MG63 (cell line): ENCODE data around the gene C2orf15. TPM values are rescaled to one million over a fixed set of nuclear protein-coding genes. Genes with fewer than 3 reads are reported as not detected.
A peak's percentile ranks its signal among the peaks of the same experiment; 100 is the strongest.
"Not testable (repeated sequence)": the region's sequence is repeated elsewhere in the genome, so short reads cannot be mapped to it uniquely, and the experiment has no call there.

ENCODE experiments used
- DNase-seq: peaks from one replicate; pipeline ENCODE4 v3.0.0-alpha.2; 2020
- H3K27me3 ChIP-seq: fragments of 250-450 bp; sonication (Bioruptor Pico); 2 replicates; pipeline ENCODE4 v1.5.1; 2020; ENCODE audit warnings: mild to moderate bottlenecking, moderate library complexity
- H3K36me3 ChIP-seq: fragments of 250-450 bp; sonication (Bioruptor Pico); 2 replicates; pipeline ENCODE4 v1.5.1; 2020; ENCODE audit warnings: mild to moderate bottlenecking, moderate library complexity
- H3K4me3 ChIP-seq: fragments of 250-450 bp; sonication (Bioruptor Pico); 2 replicates; pipeline ENCODE4 v1.5.1; 2020; ENCODE audit warnings: mild to moderate bottlenecking, moderate library complexity
- H3K9me3 ChIP-seq: fragments of 250-450 bp; sonication (Bioruptor Pico); 2 replicates; pipeline ENCODE4 v1.5.1; 2020; ENCODE audit warnings: mild to moderate bottlenecking, moderate library complexity
- total RNA-seq: library from RNA; depleted of rRNA; stranded (reverse); fragments of >200 nt; shearing (Covaris generic); gene quantifications from 2 replicates; pipeline ENCODE4 v1.2.3, GENCODE V29; 2014; ENCODE audit warnings: low replicate concordance; rRNA removed

C2orf15 gene
- total RNA-seq = not detected in 2 replicates

DNA sequence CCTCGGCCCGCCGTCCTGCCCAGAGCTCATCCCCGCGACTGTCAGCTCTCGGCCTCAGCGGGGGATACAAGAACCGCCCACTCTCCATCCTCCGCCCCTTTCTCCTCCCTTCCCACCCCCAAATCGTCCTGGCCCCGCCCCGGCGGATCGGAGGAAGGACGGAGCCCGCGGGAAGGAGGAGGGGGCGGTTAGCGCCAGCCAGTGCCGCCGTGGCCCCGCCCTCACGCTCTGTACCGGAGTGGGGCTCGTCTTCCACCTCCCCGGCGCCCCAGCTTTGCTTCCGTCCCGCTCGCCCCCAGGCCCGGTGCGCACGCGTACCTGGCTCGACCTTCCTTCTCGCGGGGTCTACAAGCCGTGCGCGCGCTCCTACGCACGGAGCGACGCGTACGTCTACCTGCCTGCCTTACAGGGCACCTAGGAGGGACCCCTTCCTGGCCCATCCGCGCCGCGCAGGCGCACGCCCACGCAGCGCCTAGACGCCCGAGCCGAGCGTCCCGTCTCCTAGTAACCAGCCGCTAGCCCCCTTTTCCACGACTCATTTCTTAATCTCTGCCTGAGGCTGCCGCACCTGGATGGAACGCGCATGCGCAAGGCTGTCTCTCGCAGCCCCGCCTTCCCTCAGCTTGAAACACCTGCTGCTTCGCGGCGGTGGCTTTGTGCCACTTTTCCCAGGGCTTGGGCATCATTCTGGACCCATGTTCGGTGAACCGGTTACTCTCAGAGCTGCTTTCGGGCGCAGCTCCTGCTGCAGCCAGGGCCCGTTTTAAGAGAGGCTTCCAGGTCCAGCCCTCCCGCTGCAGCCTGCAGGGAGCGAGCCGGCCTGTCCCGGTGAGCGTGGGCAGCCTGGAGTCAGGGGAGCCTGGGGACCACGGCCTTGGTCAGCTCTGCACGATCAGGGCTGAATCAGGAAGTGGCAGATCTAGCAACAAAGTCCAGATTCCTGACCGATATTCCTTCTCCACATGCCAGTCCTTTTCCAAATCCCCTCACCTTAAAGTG, at the start of gene C2orf15:
TSS of gene C2orf15 (plus strand) at position 598 of the 999 bp plus-strand sequence. CDS start 8,852 bp downstream, outside the sequence.
- Histone ChIP-seq H3K4me3 (peak within 1 kb of the TSS; percentile 66), H3K36me3 (no peaks in the 10 kb centered on the region), H3K9me3 (no peaks in the 10 kb centered on the region), H3K27me3 (peaks cover 17% of the 10 kb centered on the region)
- DNase-seq = peak; percentile 77

DNA sequence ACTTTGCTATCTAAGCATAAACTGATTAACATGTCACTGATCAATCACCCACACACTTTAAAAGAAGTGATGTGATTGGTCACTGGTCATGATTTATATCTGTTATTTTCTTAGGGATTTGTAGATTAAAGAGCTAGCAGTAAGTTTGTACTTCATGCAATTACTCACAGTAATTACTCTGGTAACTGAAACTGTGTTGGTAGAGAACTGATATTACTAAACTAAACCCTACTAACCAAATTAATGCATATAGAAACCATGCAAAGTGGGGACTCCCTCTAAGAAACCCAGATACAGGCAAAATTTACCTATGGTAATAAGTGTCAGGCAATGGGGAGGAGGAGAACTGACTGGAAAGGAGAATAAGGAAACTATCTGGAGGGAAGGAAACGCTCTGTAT, 44.8 kb upstream of the C2orf15 start:
- H3K4me3 ChIP-seq = no peak overlapping the region
- no peaks in the 10 kb centered on the region for H3K36me3 ChIP-seq
- no peak for DNase-seq
- peaks cover 5% of the 10 kb centered on the region for H3K27me3 ChIP-seq
- H3K9me3 ChIP-seq = peaks cover 3% of the 10 kb centered on the region; the same call in 1 of the 2 replicates

GRCh38 chr2:99101697-99102096, 39.8 kb upstream of the C2orf15 start:
- H3K9me3 ChIP-seq = no peaks in the 10 kb centered on the region
- no peaks in the 10 kb centered on the region; the same call in 1 of the 2 replicates for H3K27me3 ChIP-seq
- H3K4me3 ChIP-seq = no peak overlapping the region
- H3K36me3 ChIP-seq = no peaks in the 10 kb centered on the region
- DNase-seq = no peak

DNA sequence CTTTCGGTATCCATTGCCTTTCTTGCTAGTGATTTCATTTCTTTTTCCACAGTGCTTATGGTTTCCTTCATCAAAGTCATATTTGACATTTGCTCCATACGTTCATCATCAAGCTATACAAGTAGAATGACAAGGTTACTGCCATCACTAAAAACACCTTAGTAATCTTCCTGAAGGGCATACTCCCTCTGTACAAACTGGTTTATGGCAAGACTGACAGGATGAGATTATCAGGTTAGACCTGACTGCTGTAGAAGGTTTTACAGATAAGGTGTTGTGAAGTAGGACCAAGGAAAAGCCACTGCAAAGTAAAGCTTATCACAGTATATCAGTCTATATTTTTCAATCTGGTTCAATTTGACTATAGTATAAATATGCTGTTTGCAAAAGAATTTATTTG, 37.5 kb upstream of the C2orf15 start:
- Histone ChIP-seq H3K36me3 (no peaks in the 10 kb centered on the region), H3K9me3 (no peaks in the 10 kb centered on the region), H3K4me3 (no peak overlapping the region), H3K27me3 (no peaks in the 10 kb centered on the region; the same call in 1 of the 2 replicates)
- no peak for DNase-seq

GRCh38 chr2:99106913-99107312, 34.6 kb upstream of the C2orf15 start:
- no peak overlapping the region for H3K4me3 ChIP-seq
- no peaks in the 10 kb centered on the region for H3K36me3 ChIP-seq
- DNase-seq = no peak
- peaks cover 5% of the 10 kb centered on the region for H3K27me3 ChIP-seq
- H3K9me3 ChIP-seq = no peaks in the 10 kb centered on the region

- H3K9me3 ChIP-seq = no peaks in the 10 kb centered on the region
- no peaks in the 10 kb centered on the region for H3K36me3 ChIP-seq
- H3K27me3 ChIP-seq = peaks cover 7% of the 10 kb centered on the region
- no peak overlapping the region for H3K4me3 ChIP-seq
- no peak for DNase-seq
Observed at GRCh38 chr2:99111236-99111635, 30.3 kb upstream of the C2orf15 start.

DNA sequence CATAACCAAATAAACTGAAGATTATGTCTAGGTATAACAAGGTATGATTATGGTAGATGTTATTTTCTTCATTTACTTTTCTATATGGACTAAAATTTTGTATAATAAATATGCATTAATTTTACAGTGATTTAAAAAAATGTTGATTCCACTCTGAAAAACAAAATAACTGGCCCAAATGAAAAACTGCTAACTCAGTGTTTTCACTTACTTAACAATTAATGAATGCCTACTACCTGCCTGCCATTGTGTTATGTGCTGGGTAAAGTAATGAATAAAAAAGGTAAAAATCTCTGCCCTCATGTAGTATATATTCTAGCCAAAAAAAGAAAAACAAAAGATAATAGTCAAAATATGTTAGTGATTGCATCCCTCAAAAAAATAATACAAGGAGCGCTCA, 29.6 kb upstream of the C2orf15 start:
- Histone ChIP-seq H3K36me3 (no peaks in the 10 kb centered on the region), H3K9me3 (no peaks in the 10 kb centered on the region), H3K4me3 (no peak overlapping the region), H3K27me3 (peaks cover 7% of the 10 kb centered on the region)
- no peak for DNase-seq

- no peaks in the 10 kb centered on the region for H3K36me3 ChIP-seq
- H3K4me3 ChIP-seq = no peak overlapping the region
- H3K9me3 ChIP-seq = no peaks in the 10 kb centered on the region
- no peak for DNase-seq
- H3K27me3 ChIP-seq = peaks cover 9% of the 10 kb centered on the region
Observed at GRCh38 chr2:99112617-99113016, 28.9 kb upstream of the C2orf15 start.

DNA sequence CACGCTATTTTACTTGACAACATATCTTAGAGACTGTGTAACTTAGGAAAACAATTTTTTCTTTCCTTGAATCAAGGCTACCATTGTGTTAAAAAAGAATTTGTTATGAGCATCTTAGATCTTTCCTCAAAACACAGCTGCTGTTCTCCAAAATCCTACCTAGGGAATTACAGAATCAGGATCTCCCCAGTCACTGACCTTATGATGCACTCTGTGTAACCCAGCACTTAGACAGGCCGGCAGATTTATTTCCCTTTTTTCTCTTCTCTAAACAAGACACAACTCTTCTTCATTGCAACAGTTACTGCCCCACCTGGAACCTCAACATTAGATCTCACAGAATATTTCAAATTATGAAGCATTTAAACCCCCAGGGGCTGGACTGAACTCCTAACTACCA, 13.5 kb upstream of the C2orf15 start:
- Histone ChIP-seq H3K27me3 (peaks cover 5% of the 10 kb centered on the region; the same call in 1 of the 2 replicates), H3K9me3 (peaks cover 4% of the 10 kb centered on the region; the same call in 1 of the 2 replicates), H3K36me3 (no peaks in the 10 kb centered on the region), H3K4me3 (no peak overlapping the region)
- no peak for DNase-seq

- not testable (repeated sequence) for H3K9me3 ChIP-seq, H3K36me3 ChIP-seq, DNase-seq, H3K27me3 ChIP-seq, H3K4me3 ChIP-seq
Observed at GRCh38 chr2:99135044-99135556, 6.4 kb upstream of the C2orf15 start.

GRCh38 chr2:99139003-99139402, 2.5 kb upstream of the C2orf15 start:
- no peak for DNase-seq
- Histone ChIP-seq H3K36me3 (no peaks in the 10 kb centered on the region), H3K9me3 (no peaks in the 10 kb centered on the region), H3K27me3 (peaks cover 17% of the 10 kb centered on the region), H3K4me3 (no peak overlapping the region)

DNA sequence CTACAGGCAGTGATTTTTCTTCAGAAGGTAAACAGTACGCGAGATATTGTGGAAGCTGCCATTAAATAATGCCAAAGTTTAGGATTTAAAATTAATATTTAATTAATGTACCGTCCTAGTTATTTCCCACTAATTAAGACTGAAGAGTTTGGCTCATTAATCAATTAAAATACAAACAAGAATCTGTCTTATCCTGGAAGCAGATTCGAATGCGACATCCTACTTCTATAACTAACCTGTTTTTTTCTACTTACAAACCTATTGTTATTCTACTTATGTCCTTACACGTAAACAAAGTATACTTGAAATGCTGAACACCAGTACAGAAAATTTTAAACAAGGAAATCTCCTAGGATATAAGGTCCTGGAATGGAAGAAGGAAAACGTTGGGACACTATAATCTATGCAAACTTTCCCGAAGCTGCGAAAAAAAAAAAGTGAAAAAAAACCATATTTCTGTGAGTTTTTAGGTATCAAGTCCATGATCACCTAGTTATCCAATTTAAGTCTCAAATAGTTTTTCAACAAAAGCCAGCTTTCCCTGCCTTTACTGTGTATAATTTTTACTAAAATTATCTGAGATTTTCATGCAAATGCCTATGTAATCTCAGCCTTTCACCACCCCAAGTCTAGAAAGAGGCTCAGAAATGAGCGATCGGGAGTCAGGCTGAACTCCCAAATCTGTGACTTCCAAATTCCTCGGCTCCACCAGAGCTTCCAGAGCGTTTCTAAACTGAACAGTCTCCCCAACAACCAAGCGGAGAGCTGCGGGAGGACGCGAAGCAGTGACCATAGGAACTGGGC, 1.2 kb upstream of the C2orf15 start:
- H3K36me3 ChIP-seq = no peaks in the 10 kb centered on the region
- H3K27me3 ChIP-seq = peaks cover 17% of the 10 kb centered on the region
- H3K4me3 ChIP-seq = peak overlapping the region; percentile 66
- no peaks in the 10 kb centered on the region for H3K9me3 ChIP-seq
- no peak for DNase-seq

- Histone ChIP-seq H3K27me3 (peaks cover 17% of the 10 kb centered on the region), H3K9me3 (no peaks in the 10 kb centered on the region), H3K36me3 (no peaks in the 10 kb centered on the region), H3K4me3 (peak overlapping the region; percentile 66)
- no peak for DNase-seq
Observed at GRCh38 chr2:99140860-99141109, 722 bp upstream of the C2orf15 start.

GRCh38 chr2:99150706-99151105, 9.2 kb downstream of the C2orf15 start:
- H3K4me3 ChIP-seq = no peak overlapping the region
- H3K27me3 ChIP-seq = no peaks in the 10 kb centered on the region
- no peaks in the 10 kb centered on the region for H3K36me3 ChIP-seq
- H3K9me3 ChIP-seq = no peaks in the 10 kb centered on the region
- DNase-seq = no peak

DNA sequence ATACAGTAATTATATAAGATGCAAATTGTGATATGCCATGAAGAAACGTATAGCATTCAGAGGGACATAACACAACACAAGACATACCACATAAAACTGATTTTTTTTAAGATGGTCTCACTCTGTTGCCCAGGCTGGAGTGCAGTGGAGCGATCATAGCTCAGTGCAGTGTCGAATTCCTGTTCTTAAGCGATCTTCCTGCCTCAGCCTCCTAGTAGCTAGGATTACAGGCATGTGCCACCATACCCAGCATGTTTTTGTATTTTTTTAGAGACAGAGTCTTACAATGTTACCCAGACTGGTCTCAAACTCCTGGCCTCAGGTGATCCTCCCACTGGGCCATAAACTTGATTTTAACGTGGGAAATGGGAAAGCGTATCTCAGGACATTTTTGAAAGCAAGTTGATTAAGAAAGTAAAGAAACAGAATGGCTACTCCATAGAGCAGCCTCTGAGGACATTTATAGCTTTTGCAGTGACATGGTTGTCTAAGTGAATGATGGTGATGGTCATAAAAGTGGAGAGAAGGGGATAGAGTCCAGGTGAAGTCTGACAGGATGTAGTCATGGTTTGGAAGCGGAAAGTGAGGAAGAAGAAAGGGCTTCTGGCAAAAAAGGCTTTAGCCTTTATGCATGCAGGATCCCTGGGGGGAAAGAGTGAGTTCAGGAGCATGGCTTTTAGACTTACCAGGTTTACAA, 10.8 kb downstream of the C2orf15 start:
- Histone ChIP-seq H3K36me3 (peaks cover 9% of the 10 kb centered on the region), H3K9me3 (no peaks in the 10 kb centered on the region), H3K27me3 (no peaks in the 10 kb centered on the region), H3K4me3 (no peak overlapping the region)
- no peak for DNase-seq

- peaks cover 10% of the 10 kb centered on the region for H3K36me3 ChIP-seq
- H3K9me3 ChIP-seq = no peaks in the 10 kb centered on the region
- no peaks in the 10 kb centered on the region for H3K27me3 ChIP-seq
- no peak for DNase-seq
- H3K4me3 ChIP-seq = peak overlapping the region; percentile 79
Observed at GRCh38 chr2:99153921-99154604, 12.6 kb downstream of the C2orf15 start.
